ENCODE measurements around the gene PSAT1.

DNA sequence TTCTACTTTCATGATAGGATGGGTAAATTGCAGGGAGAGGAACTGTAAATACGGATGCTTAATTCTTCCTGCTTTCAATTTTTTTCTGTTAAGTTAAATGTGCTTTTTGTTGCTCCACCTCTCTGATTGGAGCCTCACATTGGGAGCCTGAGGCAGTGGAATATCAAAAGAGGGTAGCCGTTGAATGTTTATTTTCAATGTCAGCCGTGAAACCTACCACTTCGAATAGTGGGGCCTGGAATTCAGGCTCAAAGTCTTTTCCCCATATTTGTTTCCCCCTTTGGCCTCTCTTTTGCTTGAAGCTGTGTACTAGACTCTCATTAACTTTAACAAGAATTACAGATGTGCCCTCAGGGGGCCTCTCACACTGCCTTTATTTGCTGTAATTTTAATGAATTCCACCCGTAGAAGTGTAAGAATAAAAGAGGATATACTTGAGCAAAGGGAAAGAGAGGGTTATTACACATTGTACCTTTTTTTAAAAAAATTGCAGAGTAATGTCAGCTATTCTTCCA, 29.0 kb downstream of the PSAT1 start:
- TF ChIP-seq, protein P1, sequence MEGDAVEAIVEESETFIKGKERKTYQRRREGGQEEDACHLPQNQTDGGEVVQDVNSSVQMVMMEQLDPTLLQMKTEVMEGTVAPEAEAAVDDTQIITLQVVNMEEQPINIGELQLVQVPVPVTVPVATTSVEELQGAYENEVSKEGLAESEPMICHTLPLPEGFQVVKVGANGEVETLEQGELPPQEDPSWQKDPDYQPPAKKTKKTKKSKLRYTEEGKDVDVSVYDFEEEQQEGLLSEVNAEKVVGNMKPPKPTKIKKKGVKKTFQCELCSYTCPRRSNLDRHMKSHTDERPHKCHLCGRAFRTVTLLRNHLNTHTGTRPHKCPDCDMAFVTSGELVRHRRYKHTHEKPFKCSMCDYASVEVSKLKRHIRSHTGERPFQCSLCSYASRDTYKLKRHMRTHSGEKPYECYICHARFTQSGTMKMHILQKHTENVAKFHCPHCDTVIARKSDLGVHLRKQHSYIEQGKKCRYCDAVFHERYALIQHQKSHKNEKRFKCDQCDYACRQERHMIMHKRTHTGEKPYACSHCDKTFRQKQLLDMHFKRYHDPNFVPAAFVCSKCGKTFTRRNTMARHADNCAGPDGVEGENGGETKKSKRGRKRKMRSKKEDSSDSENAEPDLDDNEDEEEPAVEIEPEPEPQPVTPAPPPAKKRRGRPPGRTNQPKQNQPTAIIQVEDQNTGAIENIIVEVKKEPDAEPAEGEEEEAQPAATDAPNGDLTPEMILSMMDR (optimal IDR thresholded peaks at IDR 0.05 in 1 of 3, IDR thresholded peaks at IDR 0.05 in 1 of 3, conservative IDR thresholded peaks at IDR 0.05 in 1 of 3; ENCODE audit: extremely low read depth in 1 of 3, insufficient read depth in 2 of 3, low read length in 3 of 3) = no peak
- TF ChIP-seq EZH2 (IDR thresholded peaks at IDR 0.05; ENCODE audit: low read length) = no peak

Measured in keratinocyte (primary cell).